DND-41 (cell line): Measurements from ENCODE around the gene NPFFR1.

Source experiments
- ATAC-seq: fragments of 200-7000 bp; cut with Tn5 transposase; 3 replicates; pipeline ENCODE4 v1.9.1; 2021; ENCODE audit warnings: low read depth; ENCODE audit not compliant: insufficient read depth
- DNase-seq: peaks from one replicate; pipeline ENCODE4 v3.0.0-alpha.2; 2020
- H2AFZ ChIP-seq: 2 replicates; pipeline ENCODE4 v1.6.0; 2012; ENCODE audit warnings: low read depth, low read length
- H3K27ac ChIP-seq: 2 replicates; pipeline ENCODE4 v1.5.1; 2012; ENCODE audit warnings: low read length, inconsistent platforms
- H3K27me3 ChIP-seq: fragments of 200-600 bp; sonication (generic); 2 replicates; pipeline ENCODE4 v1.6.0; 2012; ENCODE audit warnings: low read length, mild to moderate bottlenecking, inconsistent platforms; ENCODE audit not compliant: insufficient read depth, poor library complexity
- H3K36me3 ChIP-seq: 2 replicates; pipeline ENCODE4 v1.5.1; 2012; ENCODE audit warnings: low read length, inconsistent platforms; ENCODE audit not compliant: insufficient read depth
- H3K4me1 ChIP-seq: 2 replicates; pipeline ENCODE4 v1.5.1; 2012; ENCODE audit warnings: mild to moderate bottlenecking, low read length; ENCODE audit not compliant: insufficient read depth
- H3K4me2 ChIP-seq: 2 replicates; pipeline ENCODE4 v1.6.0; 2012; ENCODE audit warnings: mild to moderate bottlenecking, moderate library complexity, low read length, inconsistent platforms; ENCODE audit not compliant: insufficient read depth
- H3K4me3 ChIP-seq, 2 experiments: fragments of 200-600 bp in 1 of 2; shearing (Covaris generic) in 1 of 2; 2 replicates each; pipeline ENCODE4 v1.5.1; 2012 to 2016; ENCODE audit warnings: inconsistent platforms in 2 of 2, low read length in 2 of 2, mild to moderate bottlenecking in 2 of 2, low read depth in 1 of 2, moderate library complexity in 1 of 2
- H3K79me2 ChIP-seq: 2 replicates; pipeline ENCODE4 v1.6.0; 2012; ENCODE audit warnings: low read length, inconsistent platforms; ENCODE audit not compliant: insufficient read depth
- H3K9ac ChIP-seq: 2 replicates; pipeline ENCODE4 v1.6.0; 2012; ENCODE audit warnings: low read depth, mild to moderate bottlenecking, inconsistent platforms, low read length, moderate library complexity
- H3K9me3 ChIP-seq: 2 replicates; pipeline ENCODE4 v1.5.1; 2012; ENCODE audit warnings: low read length, moderate library complexity, mild to moderate bottlenecking, inconsistent platforms; ENCODE audit not compliant: insufficient read depth, severe bottlenecking
- H4K20me1 ChIP-seq: 2 replicates; pipeline ENCODE4 v1.6.0; 2012; ENCODE audit warnings: low read length; ENCODE audit not compliant: insufficient read depth
- EZH2 ChIP-seq: IDR thresholded peaks from 3 replicates; pipeline ENCODE4 v1.6.1; 2012; ENCODE audit warnings: borderline replicate concordance, low read depth, mild to moderate bottlenecking, moderate library complexity, low read length, inconsistent platforms; ENCODE audit not compliant: severe bottlenecking
- TF ChIP-seq, protein P1 (sequence below): IDR thresholded peaks from 2 replicates; pipeline ENCODE4 v1.5.1; 2012; ENCODE audit warnings: borderline replicate concordance, low read length, moderate library complexity, mild to moderate bottlenecking; ENCODE audit not compliant: poor library complexity, severe bottlenecking; ENCODE audit errors: extremely low read depth

Gene NPFFR1

DNA sequence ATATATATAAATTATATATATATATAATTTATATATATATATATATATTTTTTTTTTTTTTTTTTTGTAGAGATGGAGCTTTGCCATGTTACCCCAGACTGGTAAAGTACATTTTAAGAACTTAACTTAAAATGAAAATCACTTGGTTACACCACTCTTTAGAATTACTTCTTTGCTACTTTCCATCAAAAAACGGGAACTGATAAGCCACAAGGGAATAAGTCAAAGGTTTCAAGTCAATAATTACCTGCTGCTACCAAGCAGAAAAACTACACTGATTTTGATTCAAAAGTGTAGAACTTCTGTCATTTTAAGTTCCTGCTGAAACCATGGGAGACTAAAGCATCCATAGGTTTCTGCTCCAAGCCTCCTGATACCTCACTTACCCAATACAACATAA, 62.8 kb downstream of the NPFFR1 start:
- no peak overlapping the region for H3K27ac ChIP-seq
- H3K4me3 ChIP-seq = no peak overlapping the region
- H3K9me3 ChIP-seq = no peaks in the 10 kb centered on the region
- H3K27me3 ChIP-seq = no peaks in the 10 kb centered on the region
- no peak overlapping the region for H3K9ac ChIP-seq
- no peak for ATAC-seq
- TF ChIP-seq, protein P1, sequence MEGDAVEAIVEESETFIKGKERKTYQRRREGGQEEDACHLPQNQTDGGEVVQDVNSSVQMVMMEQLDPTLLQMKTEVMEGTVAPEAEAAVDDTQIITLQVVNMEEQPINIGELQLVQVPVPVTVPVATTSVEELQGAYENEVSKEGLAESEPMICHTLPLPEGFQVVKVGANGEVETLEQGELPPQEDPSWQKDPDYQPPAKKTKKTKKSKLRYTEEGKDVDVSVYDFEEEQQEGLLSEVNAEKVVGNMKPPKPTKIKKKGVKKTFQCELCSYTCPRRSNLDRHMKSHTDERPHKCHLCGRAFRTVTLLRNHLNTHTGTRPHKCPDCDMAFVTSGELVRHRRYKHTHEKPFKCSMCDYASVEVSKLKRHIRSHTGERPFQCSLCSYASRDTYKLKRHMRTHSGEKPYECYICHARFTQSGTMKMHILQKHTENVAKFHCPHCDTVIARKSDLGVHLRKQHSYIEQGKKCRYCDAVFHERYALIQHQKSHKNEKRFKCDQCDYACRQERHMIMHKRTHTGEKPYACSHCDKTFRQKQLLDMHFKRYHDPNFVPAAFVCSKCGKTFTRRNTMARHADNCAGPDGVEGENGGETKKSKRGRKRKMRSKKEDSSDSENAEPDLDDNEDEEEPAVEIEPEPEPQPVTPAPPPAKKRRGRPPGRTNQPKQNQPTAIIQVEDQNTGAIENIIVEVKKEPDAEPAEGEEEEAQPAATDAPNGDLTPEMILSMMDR = no peak
- TF ChIP-seq EZH2 = no peak
- H2AFZ ChIP-seq = no peak overlapping the region; the same call in 1 of the 2 replicates
- peaks cover 63% of the 10 kb centered on the region for H3K79me2 ChIP-seq
- peaks cover 24% of the 10 kb centered on the region; the same call in 1 of the 2 replicates for H4K20me1 ChIP-seq
- H3K4me1 ChIP-seq = no peaks in the 10 kb centered on the region
- H3K36me3 ChIP-seq = peaks cover 52% of the 10 kb centered on the region
- no peak for DNase-seq
- no peak overlapping the region for H3K4me2 ChIP-seq

DNA sequence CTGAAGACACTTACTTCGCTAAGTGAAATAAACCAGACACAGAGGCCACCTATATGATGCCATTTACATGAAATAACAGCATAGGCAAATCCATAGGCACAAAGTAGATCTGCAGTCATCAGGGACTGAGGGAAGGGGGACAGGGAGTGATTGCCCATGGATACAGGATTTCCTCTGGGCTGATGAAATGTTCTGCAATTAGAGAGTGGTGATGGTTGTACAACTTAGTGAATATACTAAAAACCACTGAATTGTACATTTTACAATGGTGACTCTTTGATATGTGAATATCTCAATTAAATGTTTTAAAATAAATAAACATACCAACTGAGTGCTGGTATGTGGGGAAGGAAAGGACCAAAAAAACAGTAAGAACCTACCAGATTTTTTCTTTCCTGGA, 70.9 kb downstream of the NPFFR1 start:
- TF ChIP-seq, protein P1 = no peak
- no peak for TF ChIP-seq EZH2
- DNase-seq = no peak
- H4K20me1 ChIP-seq = peaks cover 3% of the 10 kb centered on the region; the same call in 1 of the 2 replicates
- H3K36me3 ChIP-seq = peaks cover 95% of the 10 kb centered on the region
- H3K9me3 ChIP-seq = no peaks in the 10 kb centered on the region
- ATAC-seq = no peak
- H3K79me2 ChIP-seq = peaks cover 10% of the 10 kb centered on the region; the same call in 1 of the 2 replicates
- H3K4me1 ChIP-seq = no peaks in the 10 kb centered on the region
- H2AFZ ChIP-seq = no peak overlapping the region
- H3K4me2 ChIP-seq = no peak overlapping the region
- no peaks in the 10 kb centered on the region for H3K27me3 ChIP-seq
- H3K27ac ChIP-seq = no peak overlapping the region
- H3K9ac ChIP-seq = no peak overlapping the region
- H3K4me3 ChIP-seq = no peak overlapping the region

DNA sequence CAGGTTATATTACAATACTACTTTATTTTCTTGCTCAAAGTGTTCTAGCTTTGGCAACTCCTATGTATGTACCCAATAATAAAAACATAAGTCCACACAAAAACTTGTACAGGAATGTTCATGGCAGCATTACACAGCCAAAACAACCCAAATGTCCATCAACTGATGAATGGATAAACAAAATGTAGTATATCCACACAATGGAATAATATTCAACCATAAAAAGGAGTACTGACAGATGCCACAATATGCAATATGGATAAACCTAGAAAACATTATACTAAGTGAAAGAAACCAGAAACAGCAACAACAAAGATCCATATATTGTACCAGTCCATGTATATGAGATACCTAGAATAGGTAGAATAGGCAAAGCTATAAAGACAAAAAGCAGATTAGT, 71.5 kb downstream of the NPFFR1 start:
- no peak for ATAC-seq
- H3K4me2 ChIP-seq = no peak overlapping the region

More for the DNA sequence above, 71.5 kb downstream of the NPFFR1 start:
- no peaks in the 10 kb centered on the region for H3K4me1 ChIP-seq
- H4K20me1 ChIP-seq = peaks cover 2% of the 10 kb centered on the region; the same call in 1 of the 2 replicates
- no peaks in the 10 kb centered on the region for H3K9me3 ChIP-seq
- no peaks in the 10 kb centered on the region for H3K27me3 ChIP-seq
- DNase-seq = no peak
- peaks cover 95% of the 10 kb centered on the region for H3K36me3 ChIP-seq
- H3K9ac ChIP-seq = no peak overlapping the region
- H2AFZ ChIP-seq = no peak overlapping the region
- TF ChIP-seq, protein P1 = no peak
- TF ChIP-seq EZH2 = no peak
- H3K27ac ChIP-seq = no peak overlapping the region
- H3K79me2 ChIP-seq = peaks cover 9% of the 10 kb centered on the region; the same call in 1 of the 2 replicates
- H3K4me3 ChIP-seq = no peak overlapping the region
